Natural killer cell (primary cell): ENCODE measurements around the gene MMAA. TPM values are rescaled to one million over a fixed set of nuclear protein-coding genes. Genes with fewer than 3 reads are reported as not detected.

ENCODE experiments used
- ATAC-seq, 3 donors: fragments of 150-1000 bp in 2 of 3; fragments of 200-7000 bp in 1 of 3; cut with Tn5 transposase; 1 replicate in 1 of 3; 2 replicates in 2 of 3; pipeline ENCODE4 v1.10.0; 2021; ENCODE audit warnings: mild to moderate bottlenecking in 2 of 3, moderate library complexity in 2 of 3
- DNase-seq, 2 donors: peaks; one replicate each; pipeline versions ENCODE4 v3.0.0 to v3.0.0-alpha.2; 2013 to 2021; ENCODE audit warnings: mixed read lengths in 1 of 2
- H3K27ac ChIP-seq: one replicate; pipeline ENCODE4 v1.5.1; 2013; ENCODE audit warnings: mild to moderate bottlenecking, low read length
- H3K27me3 ChIP-seq: one replicate; pipeline ENCODE4 v1.6.1; 2013; ENCODE audit warnings: low read length; ENCODE audit not compliant: control insufficient read depth, insufficient read depth
- H3K36me3 ChIP-seq: one replicate; pipeline ENCODE4 v1.6.1; 2013; ENCODE audit warnings: low read length; ENCODE audit not compliant: control insufficient read depth, insufficient read depth
- H3K4me1 ChIP-seq: one replicate; pipeline ENCODE4 v1.6.1; 2013; ENCODE audit warnings: low read length; ENCODE audit not compliant: control insufficient read depth, insufficient read depth
- H3K4me3 ChIP-seq: one replicate; pipeline ENCODE4 v1.5.1; 2013; ENCODE audit warnings: low read length
- H3K9me3 ChIP-seq: one replicate; pipeline ENCODE4 v1.6.1; 2013; ENCODE audit warnings: low read length; ENCODE audit not compliant: control insufficient read depth, insufficient read depth
- H3K27ac Mint-ChIP-seq, 2 donors: one replicate each; pipeline ENCODE4 v1.8.0; 2022; ENCODE audit warnings: mild to moderate bottlenecking in 2 of 2, mixed read lengths in 2 of 2, moderate library complexity in 1 of 2
- H3K27me3 Mint-ChIP-seq, 2 donors: one replicate each; pipeline ENCODE4 v1.8.0; 2022; ENCODE audit warnings: low read depth in 2 of 2, mixed read lengths in 2 of 2
- H3K36me3 Mint-ChIP-seq: one replicate; pipeline ENCODE4 v1.8.0; 2022; ENCODE audit warnings: mixed read lengths
- H3K4me1 Mint-ChIP-seq, 2 donors: one replicate each; pipeline ENCODE4 v1.8.0; 2022; ENCODE audit warnings: mixed read lengths in 2 of 2
- H3K4me3 Mint-ChIP-seq: one replicate; pipeline ENCODE4 v1.8.0; 2022; ENCODE audit warnings: mild to moderate bottlenecking, moderate library complexity, mixed read lengths
- H3K9me3 Mint-ChIP-seq, 2 donors: one replicate each; pipeline ENCODE4 v1.8.0; 2022; ENCODE audit warnings: mixed read lengths in 2 of 2
- CTCF ChIP-seq: fragments of 200-600 bp; IDR thresholded peaks from one replicate; pipeline ENCODE4 v1.8.0; 2022; ENCODE audit warnings: antibody characterized with exemption
- WGBS: methylation state at CpG from one replicate; pipeline ENCODE4 v1.1.7; 2013; ENCODE audit warnings: missing lambda C conversion rate; ENCODE audit not compliant: insufficient coverage; 5-methylcytosine and 5-hydroxymethylcytosine counted together
- intact Hi-C: fragments of 100-400 bp; cut with micrococcal nuclease; formaldehyde crosslinking; loops from one replicate; pipeline ENCODE4 v1.14.2; 2022
- total RNA-seq, 4 donors: library from RNA; stranded (reverse); fragments of 120-200 nt in 1 of 4; gene quantifications; one replicate each; pipeline versions ENCODE4 v1.2.3 to v1.2.4, GENCODE V29; 2013 to 2022

MMAA gene
- total RNA-seq, 3 donors from 2014 or later (not counting 1 experiment from before 2014, with no cell fraction given): 7.8 to 11.7 (median 9.7) TPM

GRCh38 chr4:145643295-145643694, 24.1 kb downstream of the MMAA start:
- ATAC-seq: no peak
- no CpG with 5 or more reads among the region's 1 CpG for WGBS
- Mint-ChIP-seq H3K27me3 (no peaks in the 10 kb centered on the region), H3K27ac (no peak overlapping the region), H3K9me3 (no peaks in the 10 kb centered on the region), H3K4me1 (peaks cover 5 to 16% of the 10 kb centered on the region in 2 donors), H3K4me3 (no peak overlapping the region), H3K36me3 (peaks cover 6% of the 10 kb centered on the region)
- Histone ChIP-seq H3K36me3 (peaks cover 25% of the 10 kb centered on the region), H3K9me3 (no peaks in the 10 kb centered on the region), H3K27ac (no peak overlapping the region), H3K4me3 (no peak overlapping the region), H3K4me1 (no peaks in the 10 kb centered on the region), H3K27me3 (no peaks in the 10 kb centered on the region)
- TF ChIP-seq CTCF: no peak
- no peak for DNase-seq
- intact Hi-C loops: no loop called here

- Mint-ChIP-seq H3K4me1 (peaks cover 5 to 16% of the 10 kb centered on the region in 2 donors), H3K4me3 (no peak overlapping the region), H3K27me3 (no peaks in the 10 kb centered on the region), H3K9me3 (no peaks in the 10 kb centered on the region), H3K27ac (no peak overlapping the region), H3K36me3 (peaks cover 6% of the 10 kb centered on the region)
- Histone ChIP-seq H3K36me3 (peaks cover 25% of the 10 kb centered on the region), H3K4me3 (no peak overlapping the region), H3K9me3 (no peaks in the 10 kb centered on the region), H3K4me1 (no peaks in the 10 kb centered on the region), H3K27ac (no peak overlapping the region), H3K27me3 (no peaks in the 10 kb centered on the region)
- intact Hi-C loops: no loop called here
- no peak for ATAC-seq
- no peak for DNase-seq
- 69% methylated on average over 3 of the region's 3 CpGs for WGBS
- TF ChIP-seq CTCF: no peak
Measured at GRCh38 chr4:145644699-145645098, 25.5 kb downstream of the MMAA start.

DNA sequence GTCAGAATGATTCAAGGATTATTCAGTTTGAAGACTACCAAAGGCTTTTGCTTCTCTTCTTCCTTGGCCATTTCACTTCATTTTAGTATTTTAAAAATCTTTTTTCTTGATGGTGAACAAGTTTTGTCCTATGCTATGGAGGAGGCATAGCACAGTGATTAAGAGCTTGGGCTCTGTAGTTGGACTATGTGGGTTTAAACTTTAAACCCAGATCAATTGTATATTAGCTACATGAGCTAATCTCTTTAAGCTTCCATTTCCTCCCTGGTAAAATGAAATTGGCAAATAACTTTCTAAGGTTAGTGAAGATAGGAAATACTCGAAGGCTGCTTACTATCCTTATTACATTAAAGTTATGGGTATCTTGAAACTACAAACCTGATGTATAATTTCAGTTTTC, 37.0 kb downstream of the MMAA start:
- no peaks in the 10 kb centered on the region for H3K27me3 ChIP-seq
- no peak overlapping the region for H3K4me3 ChIP-seq
- no peaks in the 10 kb centered on the region for H3K4me1 ChIP-seq
- no peak overlapping the region for H3K27ac Mint-ChIP-seq
- no peaks in the 10 kb centered on the region for H3K9me3 ChIP-seq
- peaks cover 29% of the 10 kb centered on the region for H3K36me3 Mint-ChIP-seq
- peaks cover 0 to 3% of the 10 kb centered on the region in 2 donors for H3K9me3 Mint-ChIP-seq
- peaks cover 28% of the 10 kb centered on the region for H3K36me3 ChIP-seq
- H3K27ac ChIP-seq: no peak overlapping the region
- intact Hi-C loops: no loop called here
- ATAC-seq: no peak
- TF ChIP-seq CTCF: no peak
- no peak overlapping the region for H3K4me3 Mint-ChIP-seq
- no CpG with 5 or more reads among the region's 1 CpG for WGBS
- H3K27me3 Mint-ChIP-seq: no peaks in the 10 kb centered on the region
- no peak for DNase-seq
- H3K4me1 Mint-ChIP-seq: no peaks in the 10 kb centered on the region

- WGBS: 96% methylated on average over 3 of the region's 3 CpGs
- H3K4me3 ChIP-seq: no peak overlapping the region
- ATAC-seq (no peak), DNase-seq (no peak)
- no peak overlapping the region for H3K27ac ChIP-seq
- H3K4me1 Mint-ChIP-seq: no peaks in the 10 kb centered on the region
- intact Hi-C loops: no loop called here
- H3K27me3 ChIP-seq: no peaks in the 10 kb centered on the region
- H3K27ac Mint-ChIP-seq: no peak overlapping the region
- H3K9me3 ChIP-seq: no peaks in the 10 kb centered on the region
- no peak overlapping the region for H3K4me3 Mint-ChIP-seq
- TF ChIP-seq CTCF: no peak
- no peaks in the 10 kb centered on the region for H3K27me3 Mint-ChIP-seq
- H3K4me1 ChIP-seq: no peaks in the 10 kb centered on the region
- H3K36me3 Mint-ChIP-seq: peaks cover 35% of the 10 kb centered on the region
- H3K9me3 Mint-ChIP-seq: peaks cover 3 to 6% of the 10 kb centered on the region in 2 donors
- peaks cover 13% of the 10 kb centered on the region for H3K36me3 ChIP-seq
Measured at GRCh38 chr4:145660064-145660463, 40.9 kb downstream of the MMAA start.
